OCI-LY7 (cell line): ENCODE measurements around the gene FOXD1.
"Not testable (repeated sequence)": the region's sequence is repeated elsewhere in the genome, so short reads cannot be mapped to it uniquely, and the experiment has no call there.

Experiments used
- CTCF ChIP-seq: fragments of 200-600 bp; sonication (generic); conservative IDR thresholded peaks from 2 replicates; pipeline ENCODE4 v1.5.1; 2014; ENCODE audit warnings: mild to moderate bottlenecking, antibody characterized with exemption, low read length, moderate library complexity, mixed read lengths
- EZH2phosphoT487 ChIP-seq: fragments of 200-600 bp; sonication (generic); IDR thresholded peaks from 2 replicates; pipeline ENCODE4 v1.6.1; 2018; ENCODE audit warnings: low read depth, borderline replicate concordance, mild to moderate bottlenecking, mixed run types, antibody characterized with exemption, low read length, moderate library complexity, mixed read lengths

- not testable (repeated sequence) for TF ChIP-seq CTCF, EZH2phosphoT487
These were observed 38.7 kb upstream of the FOXD1 start for GRCh38 chr5:73487257-73487656.
